GM21717 (cell line): ENCODE measurements around the gene IL1RAPL2.

Source experiments
- ATAC-seq: cut with Tn5 transposase; IDR thresholded peaks from one replicate; pipeline ENCODE4 v1.9.1; 2021; ENCODE audit warnings: mild to moderate bottlenecking, moderate library complexity; ENCODE audit not compliant: unreplicated experiment

IL1RAPL2 gene

GRCh38 chrX:105260291-105261043 lies 694.5 kb downstream of the IL1RAPL2 start:
- no peak for ATAC-seq

GRCh38 chrX:105263171-105263570 lies 697.2 kb downstream of the IL1RAPL2 start:
- no peak for ATAC-seq

- no peak for ATAC-seq
Measured at GRCh38 chrX:105263801-105264200, 697.8 kb downstream of the IL1RAPL2 start.

GRCh38 chrX:105265093-105265492 lies 699.1 kb downstream of the IL1RAPL2 start:
- no peak for ATAC-seq

- ATAC-seq, result no peak
Measured at GRCh38 chrX:105266456-105266855, 700.5 kb downstream of the IL1RAPL2 start.

- no peak for ATAC-seq
Measured at GRCh38 chrX:105267167-105267566, 701.2 kb downstream of the IL1RAPL2 start.

- no peak for ATAC-seq
Measured at GRCh38 chrX:105269386-105269785, 703.4 kb downstream of the IL1RAPL2 start.

- no peak for ATAC-seq
Measured at GRCh38 chrX:105273326-105273725, 707.3 kb downstream of the IL1RAPL2 start.

- ATAC-seq, result no peak
Measured at GRCh38 chrX:105274091-105274490, 708.1 kb downstream of the IL1RAPL2 start.

GRCh38 chrX:105277132-105277531 lies 711.1 kb downstream of the IL1RAPL2 start:
- ATAC-seq, result no peak

GRCh38 chrX:105282077-105282476 lies 716.1 kb downstream of the IL1RAPL2 start:
- ATAC-seq, result no peak

GRCh38 chrX:105297041-105297440 lies 731.0 kb downstream of the IL1RAPL2 start:
- no peak for ATAC-seq

- no peak for ATAC-seq
Measured at GRCh38 chrX:105299286-105299685, 733.3 kb downstream of the IL1RAPL2 start.

- no peak for ATAC-seq
Measured at GRCh38 chrX:105302246-105302645, 736.2 kb downstream of the IL1RAPL2 start.

GRCh38 chrX:105307762-105308161 lies 741.8 kb downstream of the IL1RAPL2 start:
- no peak for ATAC-seq

GRCh38 chrX:105313596-105313995 lies 747.6 kb downstream of the IL1RAPL2 start:
- ATAC-seq, result no peak

GRCh38 chrX:105314458-105314857 lies 748.5 kb downstream of the IL1RAPL2 start:
- no peak for ATAC-seq

GRCh38 chrX:105315248-105315647 lies 749.2 kb downstream of the IL1RAPL2 start:
- no peak for ATAC-seq

GRCh38 chrX:105317117-105317516 lies 751.1 kb downstream of the IL1RAPL2 start:
- ATAC-seq, result no peak

GRCh38 chrX:105323928-105324327 lies 757.9 kb downstream of the IL1RAPL2 start:
- no peak for ATAC-seq

- ATAC-seq, result no peak
Measured at GRCh38 chrX:105328773-105329172, 762.8 kb downstream of the IL1RAPL2 start.

GRCh38 chrX:105331244-105331643 lies 765.2 kb downstream of the IL1RAPL2 start:
- no peak for ATAC-seq

- ATAC-seq, result no peak
Measured at GRCh38 chrX:105347373-105347772, 781.4 kb downstream of the IL1RAPL2 start.
